Kidney epithelial cell (primary cell): ENCODE data around the gene GSE1. TPM values are rescaled to one million over a fixed set of nuclear protein-coding genes. Genes with fewer than 3 reads are reported as not detected.

ENCODE experiments used
- DNase-seq: peaks from one replicate; pipeline ENCODE4 v3.0.0-alpha.2; 2010; ENCODE audit warnings: low read depth
- H3K27me3 ChIP-seq: 2 replicates; pipeline ENCODE4 v1.6.0; 2011; ENCODE audit warnings: low read length; ENCODE audit not compliant: control insufficient read depth, insufficient read depth
- H3K36me3 ChIP-seq: 2 replicates; pipeline ENCODE4 v1.5.1; 2011; ENCODE audit warnings: low read length; ENCODE audit not compliant: control insufficient read depth, insufficient read depth
- H3K4me3 ChIP-seq: 2 replicates; pipeline ENCODE4 v1.5.1; 2011; ENCODE audit warnings: low read depth, mild to moderate bottlenecking, control low read depth, low read length
- total RNA-seq: library from RNA; depleted of rRNA; stranded (reverse); fragments of >200 nt; gene quantifications from 2 replicates; pipeline ENCODE4 v1.2.3, GENCODE V29; 2015
- TF ChIP-seq, protein P1 (sequence below): IDR thresholded peaks from 2 replicates; pipeline ENCODE4 v1.5.1; 2011; ENCODE audit warnings: mild to moderate bottlenecking, moderate library complexity, low read length, control low read depth, inconsistent platforms; ENCODE audit not compliant: insufficient read depth, poor library complexity, severe bottlenecking

Gene GSE1
- total RNA-seq, 1 donor from 2014 or later: 25.7 TPM

DNA sequence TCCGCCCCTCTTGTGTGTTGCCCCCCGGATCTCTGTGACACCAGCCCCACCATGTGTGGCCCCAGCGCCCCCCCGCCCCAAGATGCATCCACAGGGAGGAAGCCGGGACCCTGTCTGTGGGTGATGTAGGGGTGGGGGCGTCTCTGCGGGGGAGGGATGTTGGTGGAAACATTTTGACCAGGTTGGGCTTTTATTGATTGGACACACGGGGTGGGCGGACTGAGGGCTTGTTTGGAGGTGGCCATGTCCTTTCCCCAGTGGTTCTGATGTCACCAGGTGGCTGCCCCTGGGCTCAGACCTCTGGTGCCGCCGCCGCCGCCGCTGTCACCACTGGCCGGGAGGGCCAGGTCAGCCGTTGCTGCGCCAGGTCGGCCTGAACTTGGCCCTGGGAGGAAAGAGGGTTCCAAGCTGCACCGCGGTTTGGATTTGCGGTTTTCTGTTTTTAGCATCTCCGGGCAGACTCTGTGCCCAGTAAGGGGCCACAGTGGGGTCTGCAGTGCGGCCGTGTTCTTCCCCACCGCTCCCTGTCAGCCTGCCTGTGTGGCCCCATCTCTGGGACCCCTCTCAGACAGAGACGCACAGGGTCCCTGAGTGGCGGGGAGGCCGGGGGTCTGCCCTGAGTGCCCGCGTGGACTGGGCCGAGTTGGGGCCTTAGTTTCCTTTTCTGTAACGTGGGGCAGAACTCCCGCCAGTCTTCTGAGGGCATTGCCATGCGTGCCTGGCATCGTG lies 19.8 kb downstream of the GSE1 start:
- TF ChIP-seq, protein P1, sequence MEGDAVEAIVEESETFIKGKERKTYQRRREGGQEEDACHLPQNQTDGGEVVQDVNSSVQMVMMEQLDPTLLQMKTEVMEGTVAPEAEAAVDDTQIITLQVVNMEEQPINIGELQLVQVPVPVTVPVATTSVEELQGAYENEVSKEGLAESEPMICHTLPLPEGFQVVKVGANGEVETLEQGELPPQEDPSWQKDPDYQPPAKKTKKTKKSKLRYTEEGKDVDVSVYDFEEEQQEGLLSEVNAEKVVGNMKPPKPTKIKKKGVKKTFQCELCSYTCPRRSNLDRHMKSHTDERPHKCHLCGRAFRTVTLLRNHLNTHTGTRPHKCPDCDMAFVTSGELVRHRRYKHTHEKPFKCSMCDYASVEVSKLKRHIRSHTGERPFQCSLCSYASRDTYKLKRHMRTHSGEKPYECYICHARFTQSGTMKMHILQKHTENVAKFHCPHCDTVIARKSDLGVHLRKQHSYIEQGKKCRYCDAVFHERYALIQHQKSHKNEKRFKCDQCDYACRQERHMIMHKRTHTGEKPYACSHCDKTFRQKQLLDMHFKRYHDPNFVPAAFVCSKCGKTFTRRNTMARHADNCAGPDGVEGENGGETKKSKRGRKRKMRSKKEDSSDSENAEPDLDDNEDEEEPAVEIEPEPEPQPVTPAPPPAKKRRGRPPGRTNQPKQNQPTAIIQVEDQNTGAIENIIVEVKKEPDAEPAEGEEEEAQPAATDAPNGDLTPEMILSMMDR: no peak
- Histone ChIP-seq H3K4me3 (no peak overlapping the region), H3K27me3 (no peaks in the 10 kb centered on the region), H3K36me3 (no peaks in the 10 kb centered on the region)
- no peak for DNase-seq

DNA sequence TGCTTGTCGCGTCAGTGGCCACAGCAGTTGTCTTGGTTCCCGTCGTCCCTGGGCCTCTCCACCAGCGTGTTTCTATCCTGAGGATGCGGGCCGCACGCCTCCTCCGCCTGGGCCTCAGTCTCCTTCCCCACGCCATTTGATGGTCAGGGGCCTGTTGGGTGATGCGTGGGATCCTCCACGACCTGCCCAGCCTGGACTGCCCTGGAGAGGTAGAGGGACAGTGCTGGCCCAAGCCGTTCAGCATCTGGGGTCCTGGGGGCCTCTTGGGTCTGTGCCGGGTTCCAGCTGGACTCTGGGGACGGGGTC lies 20.3 kb downstream of the GSE1 start:
- Histone ChIP-seq H3K4me3 (no peak overlapping the region), H3K36me3 (no peaks in the 10 kb centered on the region), H3K27me3 (no peaks in the 10 kb centered on the region)
- no peak for DNase-seq
- TF ChIP-seq, protein P1: no peak

DNA sequence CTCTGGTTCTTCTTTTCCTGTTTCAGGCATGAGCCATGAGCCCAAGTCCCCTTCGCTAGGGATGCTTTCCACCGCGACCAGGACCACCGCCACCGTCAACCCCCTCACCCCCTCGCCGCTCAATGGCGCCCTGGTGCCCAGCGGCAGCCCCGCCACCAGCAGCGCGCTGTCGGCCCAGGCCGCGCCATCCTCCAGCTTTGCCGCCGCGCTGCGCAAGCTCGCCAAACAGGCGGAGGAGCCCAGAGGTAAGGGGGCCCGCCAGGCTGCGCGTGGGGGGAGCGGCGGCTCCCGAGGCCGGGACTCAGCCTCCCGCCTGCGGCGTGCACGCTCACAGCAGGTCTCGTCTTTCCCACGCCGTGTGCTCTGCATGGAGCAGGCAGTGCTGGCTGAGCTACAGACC lies 20.8 kb downstream of the GSE1 start:
- no peaks in the 10 kb centered on the region for H3K36me3 ChIP-seq
- no peak for DNase-seq
- no peaks in the 10 kb centered on the region for H3K27me3 ChIP-seq
- TF ChIP-seq, protein P1: no peak
- no peak overlapping the region for H3K4me3 ChIP-seq

DNA sequence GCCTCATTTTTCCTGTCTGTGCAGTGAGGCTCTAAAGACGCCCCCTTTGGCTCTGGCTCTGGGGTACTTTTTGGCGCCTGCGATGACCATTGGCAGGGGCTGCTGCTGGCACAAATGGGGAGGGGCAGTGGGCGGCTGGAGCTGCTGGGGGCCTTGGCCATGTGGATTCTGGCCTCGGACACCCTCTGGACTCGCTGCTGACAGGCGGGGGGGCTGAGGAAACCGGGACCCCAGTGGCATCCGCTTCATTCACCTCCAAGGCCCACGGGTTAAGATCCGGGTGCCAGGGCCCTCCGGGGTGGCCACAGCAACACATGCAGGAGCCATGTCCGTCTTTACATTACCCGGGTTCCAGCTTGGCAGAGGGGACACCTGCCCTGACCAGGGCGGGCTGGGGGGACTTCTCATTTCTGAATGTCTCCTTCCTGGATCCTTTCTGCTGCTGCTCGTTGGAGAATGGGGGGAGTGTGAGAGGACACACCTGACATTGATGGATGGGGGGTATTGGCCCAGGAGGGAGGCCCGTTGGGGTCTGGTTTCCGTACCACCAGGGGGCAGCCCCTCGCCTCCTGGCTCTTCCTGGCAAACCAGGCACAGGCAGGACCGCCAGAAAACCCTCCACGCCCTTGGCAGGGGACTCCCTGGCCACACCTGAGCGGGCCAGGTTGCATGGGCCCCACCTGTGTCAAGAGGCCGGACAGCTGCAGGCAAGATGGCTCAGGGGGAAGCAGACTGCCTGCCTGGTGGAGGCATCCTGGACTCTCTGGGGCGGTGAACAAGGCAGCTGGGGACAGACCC lies 21.8 kb downstream of the GSE1 start:
- H3K36me3 ChIP-seq: no peaks in the 10 kb centered on the region
- TF ChIP-seq, protein P1: peak; percentile 31
- no peak for DNase-seq
- no peak overlapping the region for H3K4me3 ChIP-seq
- H3K27me3 ChIP-seq: no peaks in the 10 kb centered on the region

DNA sequence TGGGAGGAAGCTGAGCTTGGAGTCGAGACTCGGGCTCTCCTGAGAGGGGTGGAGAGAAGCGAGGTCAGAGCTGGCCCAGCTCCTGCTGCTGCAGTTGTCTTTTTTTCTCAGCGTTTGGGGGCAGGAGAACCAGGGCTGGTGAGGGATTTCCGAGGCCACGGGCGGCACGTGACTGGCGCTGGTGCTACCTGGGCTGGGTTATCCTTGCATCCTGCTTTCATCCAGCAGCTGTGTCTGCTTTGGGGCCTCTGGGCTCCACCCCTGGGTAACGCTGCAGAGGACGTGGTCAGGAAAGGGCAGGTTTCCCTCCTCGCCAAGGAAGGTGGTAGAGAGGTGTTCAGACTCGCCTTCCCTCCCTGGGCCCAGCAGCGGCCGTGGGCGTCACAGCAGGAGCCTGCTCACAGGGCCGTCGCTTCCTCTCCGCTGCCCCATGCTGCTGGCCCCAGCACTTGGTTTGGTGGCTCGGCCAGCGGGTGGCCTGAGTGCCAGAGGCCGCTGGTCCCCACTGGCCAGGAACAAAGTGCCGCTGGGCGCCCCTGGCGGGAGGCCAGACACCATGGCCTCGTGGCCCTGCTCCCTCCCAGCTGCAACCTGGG lies 22.5 kb downstream of the GSE1 start:
- DNase-seq: no peak
- Histone ChIP-seq H3K4me3 (no peak overlapping the region), H3K27me3 (no peaks in the 10 kb centered on the region), H3K36me3 (no peaks in the 10 kb centered on the region)
- TF ChIP-seq, protein P1: no peak
